ENCODE measurements around the gene GTF3C4. TPM values are rescaled to one million over a fixed set of nuclear protein-coding genes. Genes with fewer than 3 reads are reported as not detected.

The GTF3C4 gene
- total RNA-seq, 6 experiments from 2014 or later, result 4.6 to 6.1 (median 5.5) TPM

DNA sequence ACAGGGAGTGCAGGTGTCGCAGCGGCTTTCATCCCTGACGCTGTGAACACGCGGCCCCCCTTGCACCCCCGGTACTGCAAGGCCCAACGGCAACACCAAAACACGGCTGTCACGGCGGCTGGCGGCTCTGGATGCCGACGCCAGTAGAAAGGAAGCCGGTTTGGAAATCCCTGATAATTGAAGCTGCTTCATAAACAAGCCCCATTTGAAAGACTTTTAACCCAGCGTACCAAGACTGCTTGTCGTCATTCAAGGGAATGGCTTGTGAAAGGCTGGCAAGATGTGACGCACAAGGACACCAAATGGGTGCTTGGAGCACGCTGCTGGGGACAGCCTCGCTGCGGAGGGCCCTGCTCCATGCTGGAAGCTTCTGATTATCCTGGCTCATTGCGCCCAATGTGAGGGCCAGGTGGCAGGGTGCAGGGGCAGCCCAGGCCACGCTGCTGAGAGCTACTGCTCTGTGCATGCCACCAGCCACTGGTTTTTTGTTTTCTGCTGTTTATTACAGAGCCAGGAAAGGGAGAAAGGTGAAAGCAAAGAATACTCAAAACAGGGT lies 63.1 kb downstream of the GTF3C4 start:
- H3K27ac ChIP-seq, result no peak overlapping the region
- no peaks in the 10 kb centered on the region for H3K9me3 ChIP-seq
- ATAC-seq, result no peak
- H3K4me3 ChIP-seq, result no peak overlapping the region
- no peaks in the 10 kb centered on the region for H3K36me3 ChIP-seq
- intact Hi-C loops (cut with DNase I), result no loop called here
- H3K27me3 ChIP-seq, result no peaks in the 10 kb centered on the region
- no peaks in the 10 kb centered on the region for H3K4me1 ChIP-seq
- peak in 1 of 3 donors; percentile 12 for DNase-seq
- WGBS (ENCODE audit: insufficient coverage, low coverage, low lambda C conversion rate, missing lambda C conversion rate), result 47% methylated on average over 3 of the region's 22 CpGs
- TF ChIP-seq, protein P1, sequence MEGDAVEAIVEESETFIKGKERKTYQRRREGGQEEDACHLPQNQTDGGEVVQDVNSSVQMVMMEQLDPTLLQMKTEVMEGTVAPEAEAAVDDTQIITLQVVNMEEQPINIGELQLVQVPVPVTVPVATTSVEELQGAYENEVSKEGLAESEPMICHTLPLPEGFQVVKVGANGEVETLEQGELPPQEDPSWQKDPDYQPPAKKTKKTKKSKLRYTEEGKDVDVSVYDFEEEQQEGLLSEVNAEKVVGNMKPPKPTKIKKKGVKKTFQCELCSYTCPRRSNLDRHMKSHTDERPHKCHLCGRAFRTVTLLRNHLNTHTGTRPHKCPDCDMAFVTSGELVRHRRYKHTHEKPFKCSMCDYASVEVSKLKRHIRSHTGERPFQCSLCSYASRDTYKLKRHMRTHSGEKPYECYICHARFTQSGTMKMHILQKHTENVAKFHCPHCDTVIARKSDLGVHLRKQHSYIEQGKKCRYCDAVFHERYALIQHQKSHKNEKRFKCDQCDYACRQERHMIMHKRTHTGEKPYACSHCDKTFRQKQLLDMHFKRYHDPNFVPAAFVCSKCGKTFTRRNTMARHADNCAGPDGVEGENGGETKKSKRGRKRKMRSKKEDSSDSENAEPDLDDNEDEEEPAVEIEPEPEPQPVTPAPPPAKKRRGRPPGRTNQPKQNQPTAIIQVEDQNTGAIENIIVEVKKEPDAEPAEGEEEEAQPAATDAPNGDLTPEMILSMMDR (IDR thresholded peaks at IDR 0.05), result no peak
- no peak for TF ChIP-seq POLR2A (IDR thresholded peaks at IDR 0.05)

- Histone ChIP-seq H3K27ac (no peak overlapping the region), H3K9me3 (no peaks in the 10 kb centered on the region), H3K4me1 (no peaks in the 10 kb centered on the region), H3K4me3 (no peak overlapping the region), H3K27me3 (no peaks in the 10 kb centered on the region), H3K36me3 (no peaks in the 10 kb centered on the region)
- no peak for ATAC-seq
- DNase-seq, result peak in 1 of 3 donors; percentile 5
- TF ChIP-seq, protein P1 (IDR thresholded peaks at IDR 0.05), result no peak
- TF ChIP-seq POLR2A (IDR thresholded peaks at IDR 0.05), result no peak
- intact Hi-C loops (cut with DNase I), result no loop called here
- 96% methylated on average over 3 of the region's 9 CpGs for WGBS (ENCODE audit: insufficient coverage, low coverage, low lambda C conversion rate, missing lambda C conversion rate)
Measured at GRCh38 chr9:132739710-132740310, 69.5 kb downstream of the GTF3C4 start.

DNA sequence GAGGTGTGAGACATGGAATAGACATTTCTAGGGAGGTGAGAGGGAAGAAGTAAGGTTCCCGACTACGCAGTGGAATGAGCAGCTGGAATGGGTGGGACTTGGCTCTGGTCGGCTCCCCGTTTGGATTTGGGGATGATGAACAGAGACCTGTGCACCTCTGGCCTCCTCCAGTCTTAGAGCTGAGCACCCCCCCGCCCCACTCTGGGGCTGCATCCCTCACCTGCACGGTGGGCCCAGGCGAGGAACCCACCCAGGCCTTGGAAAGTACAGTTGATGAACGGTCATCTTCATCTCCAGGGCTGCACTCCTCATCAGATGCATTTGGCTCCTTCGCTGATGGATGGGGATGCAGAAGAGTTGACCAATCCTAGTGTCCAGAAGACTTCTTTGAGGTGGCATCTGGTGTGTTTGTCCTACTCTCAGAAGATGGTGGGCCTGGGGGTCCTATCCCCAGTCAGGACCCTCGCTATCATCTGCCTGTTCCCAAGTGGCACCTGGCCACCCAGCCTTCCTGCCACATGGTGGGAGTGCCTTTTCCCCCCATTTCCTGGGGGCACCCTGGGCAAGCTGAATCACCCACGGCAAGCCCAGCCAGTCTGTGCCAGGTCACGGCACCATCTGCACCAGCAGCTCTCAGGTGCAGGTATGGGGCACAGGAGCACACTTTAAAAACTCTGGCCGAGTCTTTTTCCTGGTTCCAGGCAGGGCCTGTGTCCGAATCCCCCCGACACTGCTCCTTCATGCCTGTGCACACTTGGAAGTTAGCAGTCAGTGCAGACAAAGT lies 70.5 kb downstream of the GTF3C4 start:
- H3K27ac ChIP-seq, result no peak overlapping the region
- H3K4me3 ChIP-seq, result no peak overlapping the region
- DNase-seq (peak in 1 of 3 donors; percentile 14), ATAC-seq (no peak)
- H3K4me1 ChIP-seq, result no peaks in the 10 kb centered on the region
- no peaks in the 10 kb centered on the region for H3K27me3 ChIP-seq
- no peak for TF ChIP-seq POLR2A (IDR thresholded peaks at IDR 0.05)
- TF ChIP-seq, protein P1 (IDR thresholded peaks at IDR 0.05), result no peak
- H3K9me3 ChIP-seq, result no peaks in the 10 kb centered on the region
- intact Hi-C loops (cut with DNase I), result no loop called here
- WGBS (ENCODE audit: insufficient coverage, low coverage, low lambda C conversion rate, missing lambda C conversion rate), result 75% methylated on average over 4 of the region's 15 CpGs
- H3K36me3 ChIP-seq, result no peaks in the 10 kb centered on the region

DNA sequence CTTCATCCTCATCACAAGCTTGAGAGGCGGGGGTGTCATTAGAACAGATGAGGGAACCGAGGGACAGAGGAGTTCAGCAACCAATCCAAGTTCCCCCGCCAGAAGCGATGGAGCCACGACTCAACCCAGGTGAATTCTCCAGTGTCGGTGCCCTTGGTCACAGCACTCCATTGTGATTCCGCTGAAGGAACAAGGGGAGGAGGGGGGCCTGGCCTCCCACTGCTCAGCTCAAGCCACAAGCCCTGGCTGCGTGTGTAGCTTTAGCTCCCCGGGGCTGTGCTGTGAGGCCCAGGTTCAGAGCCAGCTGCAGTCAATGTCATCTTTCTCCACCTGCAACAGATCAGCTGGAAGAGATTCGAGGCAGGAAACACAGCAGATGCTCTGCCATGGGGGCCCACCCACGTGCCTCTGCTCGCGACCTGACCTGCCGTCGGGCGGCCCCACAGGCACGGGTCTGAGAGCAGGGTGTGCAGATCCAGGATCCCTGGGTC lies 72.6 kb downstream of the GTF3C4 start:
- H3K9me3 ChIP-seq, result no peaks in the 10 kb centered on the region
- H3K27ac ChIP-seq, result no peak overlapping the region
- ATAC-seq, result no peak
- intact Hi-C loops (cut with DNase I), result no loop called here
- no peak for TF ChIP-seq POLR2A (IDR thresholded peaks at IDR 0.05)
- TF ChIP-seq, protein P1 (IDR thresholded peaks at IDR 0.05), result no peak
- no peaks in the 10 kb centered on the region for H3K4me1 ChIP-seq
- 64% methylated on average over 7 of the region's 17 CpGs for WGBS (ENCODE audit: insufficient coverage, low coverage, low lambda C conversion rate, missing lambda C conversion rate)
- no peaks in the 10 kb centered on the region for H3K27me3 ChIP-seq
- H3K36me3 ChIP-seq, result no peaks in the 10 kb centered on the region
- peak in 2 of 3 donors; percentile 27 to 40 for DNase-seq
- no peak overlapping the region for H3K4me3 ChIP-seq

All from right lobe of liver (tissue), 6 donors.